8988T (cell line): Measurements from ENCODE around the gene ZNF705A.
"Not testable (repeated sequence)": the region's sequence is repeated elsewhere in the genome, so short reads cannot be mapped to it uniquely, and the experiment has no call there.

Experiments
- DNase-seq: peaks from one replicate; pipeline ENCODE4 v3.0.0; 2011

Gene ZNF705A

GRCh38 chr12:8156845-8157244 lies at the start of gene ZNF705A:
TSS of gene ZNF705A (plus strand) at chr12:8157015. CDS start at chr12:8172626, 15,611 bp downstream.
- no peak for DNase-seq

DNA sequence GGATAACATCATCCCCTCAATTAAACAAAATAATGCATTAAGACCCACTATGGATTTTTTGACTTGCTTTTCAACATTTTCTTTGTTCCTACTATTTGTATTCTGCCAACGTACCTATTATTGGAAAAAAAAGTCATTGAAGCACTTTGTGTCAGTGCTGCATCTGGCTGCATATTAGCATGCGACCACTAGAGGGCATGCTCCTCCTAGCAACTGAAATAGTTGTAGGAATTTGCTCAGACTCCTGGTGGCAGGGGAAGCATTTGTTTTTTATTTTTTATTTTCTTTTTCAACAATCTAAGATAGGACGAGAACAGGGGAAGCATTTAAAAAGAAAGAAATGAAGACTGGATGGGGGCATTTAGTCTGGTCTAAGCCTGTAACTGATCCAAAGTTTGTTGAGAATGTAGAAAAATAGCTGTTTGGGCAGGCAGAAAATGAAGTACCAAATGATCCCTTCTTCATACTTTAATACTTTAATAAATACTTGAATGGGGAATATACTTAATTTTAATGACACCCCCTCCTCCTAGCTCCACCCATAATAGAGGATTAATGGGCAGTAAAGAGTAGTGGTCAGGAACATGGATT lies 47.9 kb upstream of the ZNF705A start:
- no peak for DNase-seq

DNA sequence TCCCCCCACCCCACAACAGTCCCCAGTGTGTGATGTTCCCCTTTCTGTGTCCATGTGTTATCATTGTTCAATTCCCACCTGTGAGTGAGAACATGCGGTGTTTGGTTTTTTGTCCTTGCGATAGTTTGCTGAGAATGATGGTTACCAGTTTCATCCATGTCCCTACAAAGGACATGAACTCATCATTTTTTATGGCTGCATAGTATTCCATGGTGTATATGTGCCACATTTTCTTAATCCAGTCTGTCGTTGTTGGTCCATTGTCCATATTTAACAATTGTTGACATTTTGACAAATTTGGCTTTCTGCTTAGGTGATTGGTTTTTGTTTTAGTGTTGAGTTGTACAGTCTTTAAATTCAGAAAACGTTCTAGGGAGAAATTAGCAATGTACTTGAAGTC lies 43.7 kb upstream of the ZNF705A start:
- not testable (repeated sequence) for DNase-seq

- DNase-seq: no peak
Measured at GRCh38 chr12:8120072-8120713, 36.6 kb upstream of the ZNF705A start.

DNA sequence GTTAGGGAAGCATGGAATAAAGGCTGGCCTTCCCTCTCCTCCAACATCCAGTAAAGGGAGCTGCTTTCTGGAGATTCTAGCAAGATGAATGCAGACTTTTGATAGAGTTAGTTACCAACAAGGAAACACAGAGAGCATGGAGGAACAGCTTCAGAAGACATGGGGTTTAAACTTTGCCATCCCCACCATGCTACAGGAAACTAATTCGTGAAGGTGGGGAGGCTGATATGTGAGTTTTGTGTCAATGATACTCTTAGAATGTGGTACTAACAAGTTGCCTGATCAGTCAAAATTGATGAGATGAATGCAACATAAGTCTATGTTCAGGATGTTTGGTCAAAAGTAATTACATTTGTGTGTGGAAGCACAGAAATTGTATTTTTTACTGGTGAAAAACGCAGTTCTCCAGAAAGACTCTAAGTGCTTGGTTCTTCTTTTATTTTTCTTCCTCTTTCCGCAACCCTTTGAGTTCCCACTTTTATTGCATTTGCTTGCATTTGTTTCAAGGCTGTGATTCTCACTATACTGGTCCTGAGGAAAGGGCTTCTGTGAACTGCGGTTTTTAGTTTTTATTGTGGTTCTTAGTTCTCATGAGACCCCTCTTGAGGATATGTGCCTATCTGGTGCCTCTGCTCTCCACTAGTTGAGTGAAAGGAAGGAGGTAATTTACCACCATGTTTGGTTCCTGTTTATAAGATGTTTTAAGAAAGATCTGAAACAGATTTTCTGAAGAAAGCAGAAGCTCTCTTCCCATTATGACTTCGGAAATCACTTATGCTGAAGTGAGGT lies 33.5 kb upstream of the ZNF705A start, which contains the start of gene CLEC4A:
Gene CLEC4A, plus strand, starts transcription at position 494 of the 789 bp plus-strand sequence. Its CDS starts 262 bp downstream, at position 756.
- no peak for DNase-seq

DNA sequence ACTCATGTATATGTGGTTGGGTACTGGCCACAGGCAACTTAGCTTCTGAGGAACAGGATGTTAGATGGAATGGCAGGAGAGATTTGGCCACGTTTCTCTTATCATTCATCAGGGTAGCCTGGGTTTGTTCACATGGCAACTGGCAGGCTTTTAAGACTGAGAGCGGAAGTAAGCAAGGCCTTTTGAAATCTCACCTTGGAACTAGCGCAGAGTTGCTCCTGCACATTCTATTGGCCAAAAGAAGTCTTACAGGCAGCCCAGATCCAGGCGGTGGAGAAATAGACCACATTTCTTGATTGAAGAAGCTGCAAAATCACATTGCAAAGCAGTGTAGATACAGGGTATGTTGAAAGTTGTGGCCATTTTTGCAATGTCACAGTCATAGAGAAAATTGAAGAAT lies 29.7 kb upstream of the ZNF705A start:
- no peak for DNase-seq

DNA sequence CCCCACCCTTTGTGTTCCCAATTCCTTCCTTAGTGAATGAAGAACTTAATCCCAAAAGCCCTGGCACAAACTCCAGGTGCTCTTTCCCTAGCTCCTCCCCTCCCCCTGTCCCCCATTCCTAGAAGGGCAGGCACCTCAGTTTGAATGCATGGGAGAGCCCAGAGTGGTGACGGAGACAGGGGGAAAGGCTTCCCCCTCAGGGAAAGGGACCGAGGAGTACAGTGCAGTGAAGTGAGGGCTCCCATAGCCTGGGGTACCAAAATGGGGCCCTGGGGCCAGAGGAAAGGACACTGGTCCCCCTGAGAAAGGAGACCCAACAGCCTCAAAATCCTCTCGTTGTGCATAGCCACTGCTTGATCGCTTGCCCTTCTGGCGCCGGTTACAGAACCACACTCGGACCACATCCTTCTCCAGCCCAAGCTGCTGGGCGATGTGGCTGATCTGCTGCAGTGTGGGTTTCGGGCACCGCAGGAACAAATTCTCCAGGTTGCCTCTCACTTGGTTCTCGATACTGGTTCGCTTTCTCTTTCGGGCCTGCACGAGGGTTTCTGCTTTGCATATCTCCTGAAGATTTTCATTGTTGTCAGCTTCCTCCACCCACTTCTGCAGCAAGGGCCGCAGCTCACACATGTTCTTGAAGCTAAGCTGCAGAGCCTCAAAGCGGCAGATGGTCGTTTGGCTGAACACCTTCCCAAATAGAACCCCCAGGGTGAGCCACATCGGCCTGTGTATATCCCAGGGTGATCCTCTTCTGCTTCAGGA lies 23.0 kb upstream of the ZNF705A start:
- DNase-seq: not testable (repeated sequence)

GRCh38 chr12:8134398-8134930 lies 22.4 kb upstream of the ZNF705A start:
- DNase-seq: not testable (repeated sequence)

DNA sequence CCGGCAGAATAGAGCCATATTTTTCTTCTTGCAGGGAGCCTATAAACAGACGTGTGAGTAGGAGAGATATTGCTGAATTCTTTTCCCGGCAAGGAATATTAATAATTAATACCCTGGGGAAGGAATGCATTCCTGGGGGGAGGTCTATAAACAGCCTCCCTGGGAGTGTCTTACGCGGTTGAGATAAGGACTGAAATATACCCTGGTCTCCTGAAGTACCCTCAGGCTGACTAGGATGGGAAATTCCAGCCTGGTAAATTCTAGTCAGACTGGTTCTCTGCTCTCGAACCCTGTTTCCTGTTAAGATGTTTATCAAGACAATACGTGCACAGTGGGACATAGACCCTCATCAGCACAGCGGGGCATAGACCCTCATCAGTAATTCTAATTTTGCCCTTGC lies 15.2 kb upstream of the ZNF705A start:
- not testable (repeated sequence) for DNase-seq

DNA sequence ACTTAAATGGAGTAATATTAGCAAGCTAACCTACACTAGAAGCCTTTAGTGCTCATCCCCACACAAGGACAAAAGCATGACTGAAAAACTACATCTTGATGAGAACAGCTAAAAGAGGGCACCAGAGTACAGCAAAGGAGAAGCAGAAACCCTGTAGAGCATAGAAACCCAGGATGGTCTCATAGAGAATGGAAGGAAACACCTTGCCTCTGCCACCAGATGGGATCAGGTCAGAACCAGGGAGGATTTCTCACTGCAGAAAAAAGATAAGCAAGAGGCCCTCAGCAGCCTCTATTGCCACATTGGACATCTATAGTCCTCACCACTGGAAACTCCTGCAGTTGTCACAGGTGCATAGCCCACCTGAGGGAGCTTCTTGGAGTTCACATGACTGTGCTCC lies 13.6 kb upstream of the ZNF705A start:
- no peak for DNase-seq

DNA sequence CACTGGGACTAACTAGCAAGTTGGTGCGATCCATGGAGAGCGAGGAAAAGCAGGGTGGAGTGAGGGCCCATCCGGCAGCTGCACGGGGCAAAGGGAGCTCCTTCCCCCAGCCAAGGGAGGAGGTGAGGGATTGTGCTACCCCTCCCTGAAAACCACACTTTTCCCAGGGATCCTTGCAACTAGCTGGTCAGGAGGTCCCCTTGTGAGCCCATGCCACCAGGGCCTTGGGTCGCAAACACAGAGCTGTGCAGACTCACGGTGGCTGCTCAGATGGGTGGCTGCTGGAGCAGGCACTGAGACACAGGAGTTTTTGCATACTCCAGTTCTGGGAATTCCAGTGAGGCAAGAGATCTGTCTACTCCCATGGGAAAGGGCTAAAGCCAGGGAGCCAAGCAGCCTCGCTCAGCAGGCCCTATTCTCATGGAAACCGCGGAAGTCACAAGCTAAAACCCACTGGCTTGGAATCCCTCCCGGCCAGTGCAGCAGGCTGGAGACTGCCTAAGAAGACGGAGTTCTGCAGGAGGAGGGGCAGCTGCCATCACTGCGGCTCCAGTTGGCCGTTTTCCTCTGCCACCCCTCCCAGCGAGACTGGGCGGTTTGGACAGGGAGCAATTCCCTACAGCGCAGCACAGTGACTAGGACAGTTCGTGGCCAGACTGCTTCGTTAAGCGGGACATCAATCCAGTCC lies 10.9 kb upstream of the ZNF705A start:
- DNase-seq: no peak

DNA sequence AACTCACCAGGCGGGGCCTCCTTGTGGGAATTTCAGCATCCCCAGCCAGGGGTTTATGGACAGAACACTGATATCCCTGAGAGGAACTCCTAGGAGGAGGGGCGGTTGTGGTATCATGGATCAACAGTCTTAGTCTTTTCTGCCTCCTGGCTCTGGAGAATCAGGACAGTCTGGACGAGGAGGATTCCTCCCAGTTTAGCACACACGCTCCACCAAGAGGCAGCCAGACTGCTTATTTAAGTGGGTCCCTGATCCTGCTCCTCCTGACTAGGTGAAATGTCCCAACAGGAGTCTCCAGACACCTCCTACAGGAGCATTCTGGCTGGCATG lies 10.4 kb upstream of the ZNF705A start:
- DNase-seq: no peak

GRCh38 chr12:8154526-8154925 lies 2.3 kb upstream of the ZNF705A start:
- no peak for DNase-seq

GRCh38 chr12:8156416-8156815 lies 399 bp upstream of the ZNF705A start:
- no peak for DNase-seq

DNA sequence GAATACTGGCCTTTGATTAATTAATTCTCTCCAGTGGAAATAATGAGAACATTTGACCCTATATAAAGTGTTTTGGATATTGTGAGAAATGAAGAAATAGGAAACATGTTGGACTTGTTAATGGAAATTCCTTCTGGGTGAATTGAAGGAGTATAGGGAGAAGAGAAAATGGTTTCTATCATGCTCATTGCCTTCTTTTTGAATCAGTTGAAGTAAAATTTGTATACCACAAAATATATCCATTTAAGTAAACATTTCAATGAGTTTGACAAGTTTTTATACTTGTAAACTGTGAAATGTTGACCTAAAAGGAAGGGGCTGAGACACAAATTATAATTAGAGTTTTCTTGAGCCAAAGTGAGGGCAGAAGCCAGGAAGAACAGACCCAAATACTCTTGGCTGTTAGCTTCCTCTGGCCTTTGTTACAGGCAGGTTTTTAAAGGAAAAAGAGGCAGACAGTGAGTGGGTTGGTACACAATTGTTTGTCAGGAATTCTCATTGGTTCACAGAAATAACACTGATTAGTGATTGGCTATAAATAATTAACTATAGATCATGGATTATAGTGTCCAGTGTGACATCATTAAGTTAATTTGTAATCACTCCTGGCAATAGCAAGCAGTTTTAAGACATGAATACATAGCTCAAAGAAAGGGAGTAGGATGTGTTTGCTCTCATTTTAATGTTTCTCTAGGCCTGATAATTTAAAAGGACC lies 826 bp downstream of the ZNF705A start:
- DNase-seq: no peak

DNA sequence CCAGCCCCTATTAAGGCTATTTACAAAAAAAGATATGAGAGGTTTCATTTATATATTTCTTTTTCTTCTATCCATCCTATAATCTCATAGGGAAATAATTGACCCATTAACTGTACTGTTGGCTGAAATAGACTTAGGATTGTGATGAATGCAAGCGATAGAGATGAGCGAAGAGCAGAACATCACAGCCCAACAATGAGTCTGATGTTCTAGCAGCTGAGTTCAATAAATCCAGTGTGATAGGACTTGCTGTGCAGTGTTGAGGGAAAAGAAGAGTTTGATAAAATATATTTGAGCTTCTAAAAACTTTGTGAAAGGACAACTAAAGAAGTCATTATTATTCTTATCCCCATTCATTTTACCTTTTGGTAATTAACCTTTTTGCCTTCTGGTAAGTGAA lies 16.1 kb downstream of the ZNF705A start:
- not testable (repeated sequence) for DNase-seq

DNA sequence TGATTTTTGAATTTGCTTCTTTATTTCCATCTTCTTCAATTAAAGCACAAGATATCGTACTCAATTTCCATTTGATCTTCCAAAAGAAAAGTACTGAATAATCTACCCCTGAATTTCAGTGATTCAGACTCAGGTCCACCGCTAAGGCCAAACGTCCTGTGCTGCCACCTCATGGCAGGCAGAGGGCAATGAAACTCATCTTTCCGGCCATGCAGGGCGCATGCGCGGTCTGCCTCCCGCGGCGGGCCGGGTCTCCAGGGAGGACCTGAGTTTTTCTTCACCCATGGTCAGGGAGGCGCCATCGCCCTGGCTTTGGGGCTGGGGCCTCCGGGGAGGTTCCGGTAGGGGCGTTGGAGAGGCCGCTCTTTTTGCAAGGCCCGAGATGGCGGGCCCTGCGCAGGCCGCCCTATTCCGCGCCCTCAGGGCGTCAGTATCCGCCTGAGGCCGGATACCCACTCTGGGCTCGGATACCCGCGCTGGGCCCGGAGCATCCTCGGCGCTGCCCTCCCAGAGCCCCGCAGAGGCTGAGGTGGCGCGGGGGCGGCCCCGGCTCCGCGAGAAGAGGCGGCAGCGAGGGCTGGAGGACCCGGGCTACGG lies 23.3 kb downstream of the ZNF705A start:
- DNase-seq: not testable (repeated sequence)

DNA sequence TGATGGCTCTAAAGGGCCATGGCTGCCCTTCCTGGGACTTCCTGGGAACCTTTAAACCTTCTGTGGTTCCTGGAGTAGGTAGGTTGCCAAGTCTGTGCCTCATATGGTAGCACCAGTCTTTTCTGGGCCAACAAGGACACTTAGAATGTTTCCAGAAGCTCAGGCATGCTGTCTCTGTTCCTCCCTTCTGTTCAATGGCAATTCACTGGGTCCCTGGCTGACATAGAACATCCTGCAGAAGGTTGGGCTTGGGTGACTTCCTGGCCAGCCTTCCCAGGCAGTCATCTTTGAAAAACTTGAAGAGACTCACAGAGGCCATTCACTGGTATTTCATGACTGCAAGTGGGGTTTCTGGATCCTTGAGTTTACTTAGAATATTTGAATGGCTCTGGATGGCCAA lies 24.5 kb downstream of the ZNF705A start:
- DNase-seq: not testable (repeated sequence)

- DNase-seq: not testable (repeated sequence)
Measured at GRCh38 chr12:8182923-8183322, 26.1 kb downstream of the ZNF705A start.

GRCh38 chr12:8183346-8183745 lies 26.5 kb downstream of the ZNF705A start:
- not testable (repeated sequence) for DNase-seq

DNA sequence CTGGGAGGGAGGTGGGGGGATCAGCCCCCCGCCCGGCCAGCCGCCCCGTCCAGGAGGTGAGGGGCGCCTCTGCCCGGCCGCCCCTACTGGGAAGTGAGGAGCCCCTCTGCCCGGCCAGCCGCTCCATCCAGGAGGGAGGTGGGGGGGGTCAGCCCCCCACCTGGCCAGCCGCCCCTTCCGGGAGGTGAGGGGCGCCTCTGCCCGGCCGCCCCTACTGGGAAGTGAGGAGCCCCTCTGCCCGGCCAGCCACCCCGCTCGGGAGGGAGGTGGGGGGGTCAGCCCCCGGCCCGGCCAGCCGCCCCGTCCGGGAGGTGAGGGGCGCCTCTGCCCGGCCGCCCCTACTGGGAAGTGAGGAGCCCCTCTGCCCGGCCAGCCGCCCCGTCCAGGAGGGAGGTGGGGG lies 27.4 kb downstream of the ZNF705A start:
- not testable (repeated sequence) for DNase-seq
